ENCODE data around the gene IFNL2.

Gene IFNL2

GRCh38 chr19:39318690-39319089, 50.5 kb downstream of the IFNL2 start:
- DNase-seq (ENCODE audit: low spot score) = no peak

- no peak for DNase-seq (ENCODE audit: low spot score)
These were observed 51.1 kb downstream of the IFNL2 start for GRCh38 chr19:39319098-39319891.

Data from SW480 (cell line).